Ascending aorta (tissue), 2 donors: ENCODE data around the gene STK32B. TPM values are rescaled to one million over a fixed set of nuclear protein-coding genes. Genes with fewer than 3 reads are reported as not detected.

Experiments used
- DNase-seq, 2 donors: peaks; one replicate each; pipeline ENCODE4 v3.0.0-alpha.2; 2019; ENCODE audit warnings: low spot score in 2 of 2
- H3K27ac ChIP-seq, 2 donors: fragments of 200-600 bp; sonication (generic); one replicate each; pipeline ENCODE4 v1.5.1; 2016 to 2017; ENCODE audit warnings: mild to moderate bottlenecking in 1 of 2
- H3K27me3 ChIP-seq: fragments of 200-600 bp; sonication (generic); one replicate; pipeline ENCODE4 v1.5.1; 2017
- H3K36me3 ChIP-seq, 2 donors: fragments of 200-600 bp; sonication (generic); one replicate each; pipeline ENCODE4 v1.5.1; 2016
- H3K4me1 ChIP-seq, 2 donors: fragments of 200-600 bp; sonication (generic); one replicate each; pipeline ENCODE4 v1.5.1; 2016 to 2017; ENCODE audit warnings: mild to moderate bottlenecking in 1 of 2
- H3K4me3 ChIP-seq, 2 donors: fragments of 200-600 bp; sonication (generic); one replicate each; pipeline ENCODE4 v1.5.1; 2016 to 2017; ENCODE audit warnings: mild to moderate bottlenecking in 1 of 2
- H3K9me3 ChIP-seq, 2 donors: fragments of 200-600 bp; sonication (generic); one replicate each; pipeline ENCODE4 v1.5.1; 2016
- CTCF ChIP-seq, 3 experiments: fragments of 200-600 bp in 2 of 3; fragments of 450-650 bp in 1 of 3; sonication (generic) in 2 of 3; IDR thresholded peaks; one replicate each; pipeline ENCODE4 v1.5.1; 2016 to 2019; ENCODE audit warnings: antibody characterized with exemption in 3 of 3, mild to moderate bottlenecking in 1 of 3, moderate library complexity in 1 of 3
- intact Hi-C: fragments of 100-400 bp; cut with DNase I; formaldehyde crosslinking; loops from one replicate; pipeline ENCODE4 v1.15.1; 2023
- total RNA-seq: library from RNA; depleted of rRNA; stranded (reverse); fragments of >200 nt; gene quantifications from one replicate; pipeline ENCODE4 v1.1.0, GENCODE V29; 2016

The STK32B gene
- total RNA-seq, 1 donor from 2014 or later, result 2.3 TPM

- TF ChIP-seq CTCF (IDR thresholded peaks at IDR 0.05), result no peak
- no peaks in the 10 kb centered on the region for H3K36me3 ChIP-seq
- H3K27me3 ChIP-seq, result no peaks in the 10 kb centered on the region
- H3K4me1 ChIP-seq, result no peaks in the 10 kb centered on the region
- no peak overlapping the region for H3K27ac ChIP-seq
- H3K9me3 ChIP-seq, result no peaks in the 10 kb centered on the region
- intact Hi-C loops, result no loop called here
- H3K4me3 ChIP-seq, result no peak overlapping the region
- no peak for DNase-seq
These were observed 342.7 kb downstream of the STK32B start for GRCh38 chr4:5393911-5394513.

DNA sequence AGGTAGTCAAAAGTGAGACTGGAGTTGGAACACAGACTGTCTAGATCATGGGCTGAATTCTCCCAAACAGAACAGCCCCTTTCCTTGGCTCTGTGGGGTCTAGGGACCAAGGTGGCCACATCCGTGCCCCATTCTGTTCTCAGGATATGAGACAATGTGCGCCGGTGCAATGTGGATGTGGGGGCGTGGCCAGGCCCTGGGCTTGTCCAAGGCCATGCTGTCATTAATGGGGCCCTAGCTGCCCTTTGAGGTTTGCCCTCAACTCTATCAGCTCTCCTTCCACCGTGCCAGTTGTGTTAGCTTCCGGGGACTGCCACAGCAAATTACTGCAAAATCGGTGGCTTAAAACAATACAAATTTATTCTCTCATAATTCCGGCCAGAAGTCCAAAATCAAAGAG lies 344.5 kb downstream of the STK32B start:
- intact Hi-C loops, result no loop called here
- Histone ChIP-seq H3K27ac (no peak overlapping the region), H3K9me3 (no peaks in the 10 kb centered on the region), H3K36me3 (no peaks in the 10 kb centered on the region), H3K27me3 (no peaks in the 10 kb centered on the region), H3K4me3 (no peak overlapping the region), H3K4me1 (no peaks in the 10 kb centered on the region)
- no peak for TF ChIP-seq CTCF (IDR thresholded peaks at IDR 0.05)
- no peak for DNase-seq

- intact Hi-C loops, result no loop called here
- H3K27ac ChIP-seq, result no peak overlapping the region
- no peak for TF ChIP-seq CTCF (IDR thresholded peaks at IDR 0.05)
- no peak overlapping the region for H3K4me3 ChIP-seq
- H3K4me1 ChIP-seq, result no peaks in the 10 kb centered on the region
- no peaks in the 10 kb centered on the region for H3K27me3 ChIP-seq
- H3K9me3 ChIP-seq, result no peaks in the 10 kb centered on the region
- no peaks in the 10 kb centered on the region for H3K36me3 ChIP-seq
- no peak for DNase-seq
These were observed 346.8 kb downstream of the STK32B start for GRCh38 chr4:5398056-5398455.

GRCh38 chr4:5399124-5399523 lies 347.8 kb downstream of the STK32B start:
- intact Hi-C loops, result no loop called here
- no peak for TF ChIP-seq CTCF (IDR thresholded peaks at IDR 0.05)
- H3K27ac ChIP-seq, result no peak overlapping the region

GRCh38 chr4:5399790-5400421 lies 348.6 kb downstream of the STK32B start:
- H3K4me3 ChIP-seq, result no peak overlapping the region
- H3K27ac ChIP-seq, result no peak overlapping the region
- H3K27me3 ChIP-seq, result no peaks in the 10 kb centered on the region
- peak in 1 of 3 experiments; percentile 14 for TF ChIP-seq CTCF (IDR thresholded peaks at IDR 0.05)
- intact Hi-C loops, result no loop called here
- DNase-seq, result no peak
- no peaks in the 10 kb centered on the region for H3K9me3 ChIP-seq
- H3K36me3 ChIP-seq, result no peaks in the 10 kb centered on the region
- no peaks in the 10 kb centered on the region for H3K4me1 ChIP-seq

More at GRCh38 chr4:5399124-5399523, 347.8 kb downstream of the STK32B start:
- H3K36me3 ChIP-seq, result no peaks in the 10 kb centered on the region
- H3K4me3 ChIP-seq, result no peak overlapping the region
- no peaks in the 10 kb centered on the region for H3K4me1 ChIP-seq
- H3K9me3 ChIP-seq, result no peaks in the 10 kb centered on the region
- no peak for DNase-seq
- no peaks in the 10 kb centered on the region for H3K27me3 ChIP-seq
